Activated B cell treated with CpG ODN at 0.5 μM for 24 hours (primary cell): ENCODE results near the gene LIPC. TPM values are rescaled to one million over a fixed set of nuclear protein-coding genes. Genes with fewer than 3 reads are reported as not detected.

Experiments
- ATAC-seq: fragments of 200-7000 bp; cut with Tn5 transposase; one replicate; pipeline ENCODE4 v1.10.0; 2021; ENCODE audit warnings: low read depth, mild to moderate bottlenecking, moderate library complexity
- CTCF ChIA-PET: fragments of 350-600 bp; sonication (Branson Sonifier 250); formaldehyde crosslinking; loops from one replicate; lab custom pipeline; 2021; ENCODE audit warnings: antibody characterized with exemption; lab: Charles Lee
- POLR2A ChIA-PET: fragments of 350-600 bp; sonication (Branson Sonifier 250); formaldehyde crosslinking; loops from one replicate; lab custom pipeline; 2021; ENCODE audit warnings: antibody characterized with exemption; lab: Charles Lee
- DNase-seq: peaks from one replicate; pipeline ENCODE4 v3.0.0; 2022
- H3K27ac Mint-ChIP-seq: one replicate; pipeline ENCODE4 v1.8.0; 2020; ENCODE audit warnings: mixed read lengths
- H3K27me3 Mint-ChIP-seq: one replicate; pipeline ENCODE4 v1.8.0; 2021; ENCODE audit warnings: mixed read lengths
- H3K36me3 Mint-ChIP-seq: one replicate; pipeline ENCODE4 v1.8.0; 2021; ENCODE audit warnings: low read depth, mixed read lengths
- H3K4me1 Mint-ChIP-seq: one replicate; pipeline ENCODE4 v1.8.0; 2021; ENCODE audit warnings: mixed read lengths
- H3K4me3 Mint-ChIP-seq: one replicate; pipeline ENCODE4 v1.8.0; 2020; ENCODE audit warnings: mild to moderate bottlenecking, mixed read lengths
- H3K9me3 Mint-ChIP-seq: one replicate; pipeline ENCODE4 v1.8.0; 2020; ENCODE audit warnings: mixed read lengths
- CTCF ChIP-seq: fragments of 200-600 bp; IDR thresholded peaks from one replicate; pipeline ENCODE4 v1.8.0; 2022; ENCODE audit warnings: antibody characterized with exemption, mild to moderate bottlenecking
- intact Hi-C: fragments of 100-400 bp; cut with micrococcal nuclease; formaldehyde crosslinking; loops from one replicate; pipeline ENCODE4 v1.15.1; 2024
- total RNA-seq: library from RNA; stranded (reverse); gene quantifications from 2 replicates; pipeline ENCODE4 v1.2.3, GENCODE V29; 2022

Gene LIPC
- total RNA-seq, 1 donor from 2014 or later, result not detected

GRCh38 chr15:58543664-58544335, 112.0 kb downstream of the LIPC start:
- ChIA-PET POLR2A (no interaction called here), CTCF (no interaction called here)
- DNase-seq, result no peak
- intact Hi-C loops, result no loop called here
- Mint-ChIP-seq H3K27ac (no peak overlapping the region), H3K4me3 (no peak overlapping the region), H3K36me3 (no peaks in the 10 kb centered on the region), H3K4me1 (no peaks in the 10 kb centered on the region), H3K9me3 (no peaks in the 10 kb centered on the region), H3K27me3 (peaks cover 4% of the 10 kb centered on the region)
- ATAC-seq, result no peak
- TF ChIP-seq CTCF, result no peak

GRCh38 chr15:58544756-58545155, 113.0 kb downstream of the LIPC start:
- Mint-ChIP-seq H3K9me3 (no peaks in the 10 kb centered on the region), H3K27me3 (peaks cover 5% of the 10 kb centered on the region), H3K27ac (no peak overlapping the region), H3K4me1 (no peaks in the 10 kb centered on the region), H3K36me3 (no peaks in the 10 kb centered on the region), H3K4me3 (no peak overlapping the region)
- intact Hi-C loops, result no loop called here
- ChIA-PET POLR2A (no interaction called here), CTCF (no interaction called here)
- DNase-seq (no peak), ATAC-seq (no peak)
- TF ChIP-seq CTCF, result no peak

GRCh38 chr15:58545307-58546065, 113.7 kb downstream of the LIPC start:
- peaks cover 12% of the 10 kb centered on the region for H3K27me3 Mint-ChIP-seq
- POLR2A ChIA-PET, result no interaction called here
- H3K9me3 Mint-ChIP-seq, result no peaks in the 10 kb centered on the region
- no peaks in the 10 kb centered on the region for H3K36me3 Mint-ChIP-seq
- no peak overlapping the region for H3K4me3 Mint-ChIP-seq
- no peak for TF ChIP-seq CTCF
- ATAC-seq (no peak), DNase-seq (no peak)
- H3K27ac Mint-ChIP-seq, result no peak overlapping the region
- intact Hi-C loops, result no loop called here
- H3K4me1 Mint-ChIP-seq, result no peaks in the 10 kb centered on the region
- CTCF ChIA-PET, result no interaction called here

- peaks cover 14% of the 10 kb centered on the region for H3K27me3 Mint-ChIP-seq
- peaks cover 3% of the 10 kb centered on the region for H3K4me1 Mint-ChIP-seq
- no peaks in the 10 kb centered on the region for H3K36me3 Mint-ChIP-seq
- intact Hi-C loops, result no loop called here
- no peak for TF ChIP-seq CTCF
- no peaks in the 10 kb centered on the region for H3K9me3 Mint-ChIP-seq
- H3K27ac Mint-ChIP-seq, result no peak overlapping the region
- ChIA-PET POLR2A (no interaction called here), CTCF (no interaction called here)
- no peak for ATAC-seq
- no peak overlapping the region for H3K4me3 Mint-ChIP-seq
- no peak for DNase-seq
Observed at GRCh38 chr15:58546066-58546591, 114.3 kb downstream of the LIPC start.
